Measurements from ENCODE around the gene POLE.

POLE gene

DNA sequence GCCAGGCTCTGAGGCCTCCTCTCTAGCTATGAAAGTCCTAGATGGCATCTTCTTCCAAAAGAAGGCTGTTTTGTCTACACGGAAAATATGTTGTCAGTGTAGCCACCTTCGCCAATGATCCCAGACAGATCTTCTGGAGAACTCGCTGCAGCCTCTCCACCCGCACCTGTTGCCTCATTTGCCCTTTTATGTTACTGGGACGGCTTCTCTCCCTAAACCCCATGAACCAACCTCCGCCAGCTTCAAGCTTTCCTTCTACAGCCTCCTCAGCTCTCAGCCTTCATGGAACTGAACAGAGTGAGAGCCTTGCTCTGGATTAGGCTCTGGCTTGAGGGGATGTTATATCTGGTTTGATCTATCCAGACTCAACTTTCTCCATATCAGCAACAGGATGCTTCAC, 57.8 kb downstream of the POLE start:
- DNase-seq = no peak

DNA sequence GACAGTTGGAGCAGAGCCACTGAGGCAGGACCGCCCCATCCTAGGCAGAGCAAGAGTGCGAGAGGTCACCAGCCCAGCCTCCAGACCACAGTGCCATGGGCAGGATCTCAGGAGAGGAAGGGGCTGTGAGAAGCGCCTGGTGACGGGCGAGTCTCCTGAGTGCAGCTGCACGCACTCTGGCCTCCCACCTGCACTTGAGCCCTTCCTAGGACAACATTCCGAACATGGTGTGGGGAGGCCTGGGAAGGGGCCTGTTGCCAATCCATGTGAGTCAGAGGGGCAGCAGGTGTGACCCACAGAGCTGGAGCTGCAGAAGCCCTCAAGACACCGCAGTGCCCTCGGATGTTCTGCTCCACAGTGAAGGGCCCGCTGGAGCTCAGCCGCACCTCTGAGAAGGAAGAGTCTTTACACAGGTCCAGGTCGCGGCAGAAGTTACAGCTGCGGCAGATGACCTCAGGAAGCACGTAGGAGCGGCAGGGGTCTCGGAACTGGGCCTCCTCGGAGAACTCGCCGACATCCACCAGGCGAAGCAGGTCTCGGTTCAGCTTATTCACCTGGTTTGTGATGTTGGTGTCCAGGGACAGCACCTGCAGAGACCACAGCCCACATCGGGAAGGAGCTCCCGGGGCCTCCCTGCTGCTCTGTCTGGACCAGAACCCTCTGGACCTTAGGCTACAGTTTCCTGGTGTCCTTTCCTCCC, 61.3 kb downstream of the POLE start:
- DNase-seq = no peak

GRCh38 chr12:132624910-132625630, 62.1 kb downstream of the POLE start:
- no peak for DNase-seq

GRCh38 chr12:132624186-132624855, 62.8 kb downstream of the POLE start:
- no peak for DNase-seq

- no peak for DNase-seq
Observed at GRCh38 chr12:132623072-132623869, 63.9 kb downstream of the POLE start.

DNA sequence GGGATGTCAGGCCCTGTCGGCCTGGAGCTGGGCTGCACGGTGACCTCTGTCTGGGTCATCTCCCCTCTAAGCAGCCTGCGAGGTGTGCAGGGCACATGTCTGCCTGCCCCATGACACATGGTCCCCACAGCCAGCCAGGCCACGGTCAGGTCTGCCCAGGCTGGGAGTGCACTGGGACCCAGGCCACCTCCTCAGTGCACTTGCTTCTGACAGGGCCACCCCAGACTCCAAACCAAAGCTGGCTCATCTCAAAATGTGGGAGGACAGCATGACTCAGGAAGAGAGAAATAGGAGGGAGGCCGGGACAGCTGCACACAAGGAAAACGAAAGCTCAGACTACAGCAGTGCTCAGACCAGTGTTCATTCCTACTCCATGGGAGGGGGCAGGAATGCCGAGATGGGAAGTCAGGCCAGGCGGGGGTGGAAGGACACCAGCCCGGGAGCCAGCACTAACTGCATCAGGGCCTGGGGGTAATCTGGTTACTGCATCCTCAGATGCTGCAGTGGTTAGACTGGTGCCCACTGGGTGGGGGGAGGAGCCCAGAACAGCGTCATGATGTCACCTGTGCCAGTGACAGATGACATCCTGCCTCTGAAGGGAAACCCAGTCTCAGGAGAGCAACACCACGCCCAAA, 64.6 kb downstream of the POLE start:
- no peak for DNase-seq

- DNase-seq = no peak
Observed at GRCh38 chr12:132621657-132622435, 65.3 kb downstream of the POLE start.

DNA sequence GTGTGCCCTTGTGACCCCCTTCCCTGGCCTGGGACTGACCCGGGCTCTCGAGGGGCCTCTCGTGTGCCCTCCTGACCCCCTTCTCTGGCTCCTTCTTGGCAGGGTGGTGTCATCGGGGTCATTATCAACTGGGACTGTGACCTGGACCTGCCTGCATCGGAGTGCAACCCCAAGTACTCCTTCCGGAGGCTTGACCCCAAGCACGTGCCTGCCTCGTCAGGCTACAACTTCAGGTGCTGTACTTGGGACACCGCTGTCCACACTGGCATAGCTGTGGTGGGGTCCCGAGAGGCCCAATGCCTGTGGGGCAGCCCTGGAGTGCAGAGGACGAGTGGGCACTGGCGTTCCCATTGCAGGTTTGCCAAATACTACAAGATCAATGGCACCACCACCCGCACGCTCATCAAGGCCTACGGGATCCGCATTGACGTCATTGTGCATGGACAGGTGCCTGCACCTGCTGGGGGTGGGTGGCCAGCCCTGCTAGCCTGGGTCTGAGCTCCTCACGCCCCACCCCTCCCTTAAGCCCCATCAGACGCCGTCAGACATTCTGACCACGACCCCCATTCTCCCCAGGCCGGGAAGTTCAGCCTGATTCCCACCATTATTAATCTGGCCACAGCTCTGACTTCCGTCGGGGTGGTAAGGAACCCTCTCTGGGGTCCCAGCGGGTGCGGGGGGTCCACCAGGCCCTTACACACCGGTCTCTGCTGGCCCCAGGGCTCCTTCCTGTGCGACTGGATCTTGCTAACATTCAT, 66.1 kb downstream of the POLE start:
- peak; percentile 26 for DNase-seq

DNA sequence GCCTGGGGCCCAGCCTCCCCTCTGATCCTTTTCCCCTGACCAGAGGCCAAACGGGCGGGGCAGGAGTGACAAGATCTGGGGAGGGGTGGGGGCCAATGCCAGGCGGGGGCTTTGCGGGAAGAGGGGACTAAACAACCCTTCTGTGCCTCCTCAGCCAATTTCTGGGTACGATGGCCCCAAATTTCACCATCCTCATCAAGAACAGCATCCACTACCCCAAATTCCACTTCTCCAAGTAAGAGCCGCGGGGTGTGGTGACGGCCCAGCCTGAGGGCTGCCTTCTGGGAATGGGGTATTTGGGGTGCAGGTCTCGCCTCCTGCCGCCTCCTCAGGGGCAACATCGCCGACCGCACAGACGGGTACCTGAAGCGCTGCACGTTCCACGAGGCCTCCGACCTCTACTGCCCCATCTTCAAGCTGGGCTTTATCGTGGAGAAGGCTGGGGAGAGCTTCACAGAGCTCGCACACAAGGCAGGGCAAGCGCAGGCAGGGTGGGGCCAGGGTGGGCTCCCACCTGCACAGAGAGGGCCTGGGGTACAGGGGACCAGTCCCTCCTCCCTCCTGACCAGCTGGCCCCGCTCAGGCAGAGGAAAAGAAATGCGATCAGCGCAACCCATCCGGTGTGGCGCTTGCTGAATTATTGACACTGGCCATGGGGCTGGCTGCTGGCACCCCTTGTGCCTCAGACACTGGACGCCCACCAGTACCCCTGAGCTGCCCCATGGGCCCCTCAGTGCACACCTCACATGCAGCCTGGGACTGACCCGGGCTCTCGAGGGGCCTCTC, 66.8 kb downstream of the POLE start:
- DNase-seq = no peak

- no peak for DNase-seq
Observed at GRCh38 chr12:132619386-132620112, 67.6 kb downstream of the POLE start.

GRCh38 chr12:132619071-132619385, 68.1 kb downstream of the POLE start:
- DNase-seq = no peak

- no peak for DNase-seq
Observed at GRCh38 chr12:132618683-132619043, 68.5 kb downstream of the POLE start, which contains the start of gene P2RX2. Gene P2RX2, plus strand, starts transcription at chr12:132618776. Its CDS starts 41 bp downstream, at chr12:132618817.

DNA sequence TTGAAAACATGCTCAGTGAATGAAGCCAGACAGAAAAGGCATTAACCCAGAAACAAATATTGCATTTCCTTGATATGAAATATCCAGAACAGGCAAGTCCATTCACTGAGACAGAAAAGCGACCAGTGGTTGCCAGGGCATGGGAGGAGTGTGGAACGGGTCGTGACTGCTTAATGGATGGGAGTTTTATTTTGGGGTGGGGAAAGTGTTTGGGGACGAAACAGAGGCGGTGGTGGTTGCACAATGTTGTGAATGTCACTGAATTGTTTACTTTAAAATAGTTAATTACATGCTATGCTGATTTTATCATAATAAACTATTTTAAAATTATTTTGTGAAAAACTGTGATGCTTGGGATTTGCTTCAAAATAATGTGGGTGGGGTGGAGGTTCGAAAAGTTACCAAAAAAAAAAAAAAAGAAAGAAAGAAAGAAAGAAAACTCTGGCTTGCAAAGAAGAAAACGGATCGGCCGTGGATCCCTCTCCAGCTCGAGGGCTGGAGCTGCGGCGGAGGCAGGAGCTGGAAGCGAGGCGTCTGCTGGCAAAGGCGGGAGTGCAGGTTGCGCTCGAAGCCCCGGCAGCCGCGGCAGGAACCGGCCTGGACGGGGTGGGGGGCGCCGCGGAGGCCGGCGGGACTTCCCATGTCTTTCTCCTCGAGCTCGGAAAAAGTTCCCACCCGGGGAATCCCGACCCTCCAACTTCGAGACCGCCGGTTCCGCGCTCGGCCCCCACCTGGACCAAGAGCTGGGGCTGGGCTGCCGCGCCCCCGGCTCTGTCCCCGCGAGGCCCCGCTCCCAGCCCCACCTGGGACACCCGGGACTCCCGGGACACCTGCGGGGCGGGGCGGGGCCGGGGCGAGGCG, 69.1 kb downstream of the POLE start:
- no peak for DNase-seq

- no peak for DNase-seq
Observed at GRCh38 chr12:132617135-132617701, 69.9 kb downstream of the POLE start.

- no peak for DNase-seq
Observed at GRCh38 chr12:132615579-132616038, 71.5 kb downstream of the POLE start.

DNA sequence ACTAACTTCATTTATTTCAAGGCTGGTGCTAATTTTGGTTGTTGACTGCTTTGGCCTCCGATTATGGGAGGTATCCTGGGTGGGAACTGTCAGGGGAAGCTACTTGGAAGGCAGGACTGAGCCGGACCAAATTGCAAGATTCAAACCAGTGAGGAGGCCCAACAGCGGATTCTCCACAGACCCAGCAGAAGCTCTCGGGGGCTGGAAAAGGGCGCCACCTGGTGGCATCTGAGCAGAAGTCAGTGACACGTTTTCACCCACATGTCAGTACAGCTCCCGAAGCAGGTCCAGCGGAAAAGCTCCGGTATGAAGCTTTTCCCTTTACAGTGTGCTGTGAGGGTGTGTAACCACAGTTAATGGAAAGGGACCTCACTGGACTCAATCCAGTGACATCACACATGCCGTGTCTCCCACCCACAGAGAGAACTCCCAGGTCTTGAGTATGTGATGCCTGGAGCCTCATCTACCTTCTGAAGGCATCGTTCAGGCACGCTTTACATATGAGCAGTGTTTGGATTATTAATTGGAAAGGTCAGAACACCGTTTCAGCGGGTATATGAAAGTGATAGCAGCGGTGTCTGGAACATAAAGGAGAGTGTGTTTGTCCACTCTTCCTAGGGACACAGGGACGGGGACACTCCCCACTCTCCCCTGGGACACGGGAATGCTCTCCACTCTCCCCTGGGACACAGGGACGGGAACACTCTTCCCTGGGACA, 72.1 kb downstream of the POLE start:
- peak; percentile 87 for DNase-seq

DNA sequence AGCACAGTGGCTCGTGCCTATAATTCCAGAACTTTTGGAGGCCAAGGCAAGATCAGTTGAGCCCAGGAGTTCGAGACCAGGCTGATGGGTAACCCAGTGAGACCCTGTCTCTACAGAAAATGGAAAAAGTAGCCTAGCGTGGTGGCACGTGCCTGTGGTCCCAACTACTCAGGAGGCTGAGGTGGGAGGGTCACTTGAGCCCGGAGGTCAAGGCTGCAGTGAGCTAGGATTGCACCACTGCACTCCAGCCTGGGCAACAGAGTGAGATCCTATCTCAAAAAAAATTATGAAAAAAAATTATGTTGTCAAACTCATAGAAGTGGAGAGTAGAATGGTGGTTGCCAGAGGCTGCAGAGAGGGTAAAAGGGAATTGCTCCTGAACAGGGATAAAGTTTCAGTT, 73.1 kb downstream of the POLE start:
- no peak for DNase-seq

DNA sequence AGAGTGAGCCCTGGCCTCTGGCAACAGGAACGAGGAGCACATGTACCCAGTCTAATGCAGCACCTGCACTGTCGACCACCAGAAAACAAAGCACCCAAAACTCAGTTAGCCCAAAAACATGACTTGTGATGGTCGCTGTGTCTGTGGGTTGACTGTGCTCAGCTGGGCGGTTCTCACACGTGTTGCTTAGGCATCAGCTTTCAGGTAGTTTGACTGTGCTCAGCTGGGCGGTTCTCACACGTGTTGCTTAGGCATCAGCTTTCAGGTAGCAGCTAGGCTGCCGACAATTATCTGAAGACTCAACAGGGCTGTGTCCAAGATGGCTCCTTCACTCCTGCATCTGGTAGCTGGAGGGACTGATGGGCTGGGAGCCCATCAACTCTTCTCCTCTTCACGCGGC, 75.5 kb downstream of the POLE start:
- DNase-seq = no peak
